Skeletal muscle tissue (tissue), 4 donors: ENCODE measurements around the gene HYDIN. TPM values are rescaled to one million over a fixed set of nuclear protein-coding genes. Genes with fewer than 3 reads are reported as not detected.
"Not testable (repeated sequence)": the region's sequence is repeated elsewhere in the genome, so short reads cannot be mapped to it uniquely, and the experiment has no call there.

Experiments used
- H3K27ac ChIP-seq: one replicate; pipeline ENCODE4 v1.7.0; 2013; ENCODE audit warnings: mild to moderate bottlenecking, low read depth, low read length, inconsistent platforms
- H3K27me3 ChIP-seq, 3 donors: one replicate each; pipeline ENCODE4 v1.7.0; 2013; ENCODE audit warnings: low read length in 3 of 3; ENCODE audit not compliant: control insufficient read depth in 3 of 3, insufficient read depth in 3 of 3
- H3K36me3 ChIP-seq, 3 donors: one replicate each; pipeline ENCODE4 v1.7.0; 2013; ENCODE audit warnings: low read length in 3 of 3; ENCODE audit not compliant: control insufficient read depth in 3 of 3, insufficient read depth in 3 of 3
- H3K4me1 ChIP-seq, 3 donors: one replicate each; pipeline ENCODE4 v1.7.0; 2013; ENCODE audit warnings: low read length in 3 of 3, mild to moderate bottlenecking in 3 of 3; ENCODE audit not compliant: control insufficient read depth in 3 of 3, insufficient read depth in 3 of 3
- H3K4me3 ChIP-seq, 3 donors: one replicate each; pipeline ENCODE4 v1.7.0; 2013; ENCODE audit warnings: low read length in 3 of 3
- H3K9ac ChIP-seq, 3 donors: one replicate each; pipeline ENCODE4 v1.7.0; 2013; ENCODE audit warnings: low read length in 3 of 3, mild to moderate bottlenecking in 3 of 3, moderate library complexity in 2 of 3, low read depth in 1 of 3
- H3K9me3 ChIP-seq, 3 donors: one replicate each; pipeline ENCODE4 v1.7.0; 2013; ENCODE audit warnings: low read length in 3 of 3; ENCODE audit not compliant: control insufficient read depth in 3 of 3
- total RNA-seq: library from RNA; depleted of rRNA; stranded (reverse); fragments of >200 nt; gene quantifications from one replicate; pipeline ENCODE4 v1.2.3, GENCODE V29; 2014
- donor health status: Osteomylitis.

The HYDIN gene
- total RNA-seq, 1 donor from 2014 or later = 3.7 TPM

GRCh38 chr16:70953824-70954223 is 276.7 kb downstream of the HYDIN start:
- not testable (repeated sequence) for H3K4me3 ChIP-seq, H3K4me1 ChIP-seq

GRCh38 chr16:70943551-70943950 is 287.0 kb downstream of the HYDIN start:
- H3K4me3 ChIP-seq, H3K9me3 ChIP-seq, H3K36me3 ChIP-seq, H3K27ac ChIP-seq, H3K27me3 ChIP-seq, H3K4me1 ChIP-seq, H3K9ac ChIP-seq: not testable (repeated sequence)

More at GRCh38 chr16:70953824-70954223, 276.7 kb downstream of the HYDIN start:
- not testable (repeated sequence) for H3K27me3 ChIP-seq, H3K9me3 ChIP-seq, H3K9ac ChIP-seq, H3K36me3 ChIP-seq, H3K27ac ChIP-seq

- H3K9me3 ChIP-seq, H3K27ac ChIP-seq, H3K27me3 ChIP-seq, H3K4me3 ChIP-seq, H3K4me1 ChIP-seq, H3K9ac ChIP-seq, H3K36me3 ChIP-seq: not testable (repeated sequence)
These were observed 290.7 kb downstream of the HYDIN start for GRCh38 chr16:70939690-70940359.

GRCh38 chr16:70936781-70937525 is 293.6 kb downstream of the HYDIN start:
- H3K27ac ChIP-seq, H3K27me3 ChIP-seq, H3K4me3 ChIP-seq, H3K36me3 ChIP-seq, H3K4me1 ChIP-seq, H3K9ac ChIP-seq, H3K9me3 ChIP-seq: not testable (repeated sequence)

GRCh38 chr16:70935325-70935724 is 295.2 kb downstream of the HYDIN start:
- H3K9me3 ChIP-seq, H3K4me3 ChIP-seq, H3K9ac ChIP-seq, H3K27me3 ChIP-seq, H3K27ac ChIP-seq, H3K4me1 ChIP-seq, H3K36me3 ChIP-seq: not testable (repeated sequence)

- not testable (repeated sequence) for H3K4me1 ChIP-seq
These were observed 296.8 kb downstream of the HYDIN start for GRCh38 chr16:70933746-70934145.

GRCh38 chr16:70930757-70931156 is 299.8 kb downstream of the HYDIN start:
- H3K9me3 ChIP-seq, H3K9ac ChIP-seq, H3K27ac ChIP-seq, H3K36me3 ChIP-seq, H3K4me3 ChIP-seq, H3K27me3 ChIP-seq, H3K4me1 ChIP-seq: not testable (repeated sequence)

More at GRCh38 chr16:70933746-70934145, 296.8 kb downstream of the HYDIN start:
- H3K9me3 ChIP-seq, H3K27ac ChIP-seq, H3K9ac ChIP-seq, H3K36me3 ChIP-seq, H3K4me3 ChIP-seq, H3K27me3 ChIP-seq: not testable (repeated sequence)

- not testable (repeated sequence) for H3K4me1 ChIP-seq, H3K27ac ChIP-seq, H3K4me3 ChIP-seq, H3K27me3 ChIP-seq, H3K9ac ChIP-seq, H3K36me3 ChIP-seq, H3K9me3 ChIP-seq
These were observed 308.4 kb downstream of the HYDIN start for GRCh38 chr16:70922164-70922563.

- H3K9me3 ChIP-seq, H3K4me1 ChIP-seq, H3K9ac ChIP-seq, H3K36me3 ChIP-seq, H3K27me3 ChIP-seq, H3K4me3 ChIP-seq, H3K27ac ChIP-seq: not testable (repeated sequence)
These were observed 309.9 kb downstream of the HYDIN start for GRCh38 chr16:70920661-70921060.

- H3K9ac ChIP-seq, H3K27ac ChIP-seq, H3K27me3 ChIP-seq, H3K9me3 ChIP-seq, H3K4me3 ChIP-seq, H3K36me3 ChIP-seq, H3K4me1 ChIP-seq: not testable (repeated sequence)
These were observed 342.3 kb downstream of the HYDIN start for GRCh38 chr16:70888208-70888607.
